ENCODE results near the gene FOXP1.

GRCh38 chr3:71514621-71515020 lies 68.9 kb downstream of the FOXP1 start:
- TF ChIP-seq CTCF (IDR thresholded peaks at IDR 0.05), result no peak
- no peak for TF ChIP-seq EZH2 (IDR thresholded peaks at IDR 0.05)
- no peak for TF ChIP-seq EZH2phosphoT487 (IDR thresholded peaks at IDR 0.05)

Measured in neural progenitor cell (in vitro differentiated cells).